Hepatocyte (in vitro differentiated cells): Measurements from ENCODE around the gene SLC6A11. TPM values are rescaled to one million over a fixed set of nuclear protein-coding genes. Genes with fewer than 3 reads are reported as not detected.

Source experiments
- DNase-seq: peaks from one replicate; pipeline ENCODE4 v3.0.0-alpha.2; 2016; ENCODE audit warnings: low spot score
- H2AFZ ChIP-seq: fragments of 200-600 bp; sonication (generic); 2 replicates; pipeline ENCODE4 v1.6.0; 2016; ENCODE audit warnings: antibody characterized with exemption, mild to moderate bottlenecking
- H3K27ac ChIP-seq: fragments of 200-600 bp; sonication (generic); 2 replicates; pipeline ENCODE4 v1.5.1; 2016; ENCODE audit warnings: mild to moderate bottlenecking
- H3K27me3 ChIP-seq: fragments of 200-600 bp; sonication (generic); 2 replicates; pipeline ENCODE4 v1.6.1; 2016
- H3K36me3 ChIP-seq: fragments of 200-600 bp; sonication (generic); replicated peaks from 2 replicates; pipeline ENCODE4 v1.5.1; 2016; ENCODE audit warnings: low read depth; ENCODE audit not compliant: insufficient read depth
- H3K4me1 ChIP-seq: fragments of 200-600 bp; sonication (generic); 2 replicates; pipeline ENCODE4 v1.5.1; 2016; ENCODE audit warnings: mild to moderate bottlenecking, moderate library complexity; ENCODE audit not compliant: insufficient read depth
- H3K4me2 ChIP-seq: fragments of 200-600 bp; sonication (generic); 2 replicates; pipeline ENCODE4 v1.6.0; 2016
- H3K4me3 ChIP-seq: fragments of 200-600 bp; sonication (generic); 2 replicates; pipeline ENCODE4 v1.5.1; 2016; ENCODE audit warnings: mild to moderate bottlenecking
- H3K79me2 ChIP-seq: fragments of 200-600 bp; sonication (generic); 2 replicates; pipeline ENCODE4 v1.6.0; 2017; ENCODE audit warnings: mild to moderate bottlenecking
- H3K9me2 ChIP-seq: fragments of 200-600 bp; sonication (generic); replicated peaks from 2 replicates; pipeline ENCODE4 v1.6.0; 2017; ENCODE audit warnings: mild to moderate bottlenecking; ENCODE audit not compliant: insufficient read depth
- H3K9me3 ChIP-seq: fragments of 200-600 bp; sonication (generic); 2 replicates; pipeline ENCODE4 v1.5.1; 2016; ENCODE audit warnings: low read depth, mild to moderate bottlenecking
- H4K20me1 ChIP-seq: fragments of 200-600 bp; sonication (generic); 2 replicates; pipeline ENCODE4 v1.6.0; 2016; ENCODE audit warnings: mild to moderate bottlenecking; ENCODE audit not compliant: insufficient read depth, poor library complexity, severe bottlenecking
- CTCF ChIP-seq: fragments of 200-600 bp; sonication (generic); IDR thresholded peaks from 2 replicates; pipeline ENCODE4 v1.5.1; 2016; ENCODE audit warnings: antibody characterized with exemption, mild to moderate bottlenecking; ENCODE audit not compliant: poor library complexity
- EZH2 ChIP-seq: fragments of 200-600 bp; sonication (generic); IDR thresholded peaks from 2 replicates; pipeline ENCODE4 v1.6.1; 2016; ENCODE audit warnings: antibody characterized with exemption, mild to moderate bottlenecking, borderline replicate concordance
- EZH2phosphoT487 ChIP-seq: fragments of 200-600 bp; sonication (generic); IDR thresholded peaks from one replicate; pipeline ENCODE4 v1.6.1; 2018; ENCODE audit warnings: antibody characterized with exemption, mild to moderate bottlenecking, low read depth, moderate library complexity; ENCODE audit not compliant: unreplicated experiment, severe bottlenecking
- WGBS: methylation state at CpG from one replicate; pipeline ENCODE4 v1.1.6; 2016; ENCODE audit warnings: low lambda C conversion rate; ENCODE audit errors: missing lambda C conversion rate; 5-methylcytosine and 5-hydroxymethylcytosine counted together
- polyA plus RNA-seq: library from polyadenylated mRNA; unstranded; fragments of >200 nt; fragmentation: Nextera tagmentation; extraction: Ambion mirVana; gene quantifications from 2 replicates; pipeline ENCODE4 v1.2.1, GENCODE V29; 2016
- total RNA-seq: library from RNA; depleted of rRNA; stranded (reverse); fragments of >200 nt; gene quantifications from 2 replicates; pipeline ENCODE4 v1.2.3, GENCODE V29; 2014

The SLC6A11 gene
- total RNA-seq, result 1.5 and 2.2 TPM in 2 replicates
- 1.6 and 1.7 TPM in 2 replicates for polyA plus RNA-seq

GRCh38 chr3:10816019-10816862 lies at the start of gene SLC6A11:
SLC6A11 (plus strand) TSS chr3:10816228; CDS start chr3:10816266, 38 bp downstream.
- TF ChIP-seq EZH2, result no peak
- TF ChIP-seq EZH2phosphoT487, result no peak
- TF ChIP-seq CTCF, result no peak
- no peak within 1 kb of the TSS for H3K27ac ChIP-seq
- H3K4me2 ChIP-seq, result peak within 1 kb of the TSS; percentile 80
- no peak within 1 kb of the TSS for H3K4me3 ChIP-seq
- H3K27me3 ChIP-seq, result peaks cover 53% of the 10 kb centered on the region
- H3K9me3 ChIP-seq, result no peaks in the 10 kb centered on the region
- no peak within 1 kb of the TSS for H2AFZ ChIP-seq
- 10% methylated on average over 68 of the region's 96 CpGs for WGBS
- H3K36me3 ChIP-seq, result no peaks in the 10 kb centered on the region
- H3K79me2 ChIP-seq, result no peaks in the 10 kb centered on the region
- H3K4me1 ChIP-seq, result no peaks in the 10 kb centered on the region
- H3K9me2 ChIP-seq, result no peaks in the 10 kb centered on the region
- DNase-seq, result peak; percentile 52
- no peaks in the 10 kb centered on the region for H4K20me1 ChIP-seq

- no peak for DNase-seq
These were observed 47.2 kb upstream of the SLC6A11 start for GRCh38 chr3:10768708-10769394.

GRCh38 chr3:10770547-10770946 lies 45.5 kb upstream of the SLC6A11 start:
- TF ChIP-seq EZH2phosphoT487 (no peak), CTCF (no peak), EZH2 (no peak)
- no peaks in the 10 kb centered on the region for H3K36me3 ChIP-seq
- H3K9me3 ChIP-seq, result no peaks in the 10 kb centered on the region
- no peaks in the 10 kb centered on the region for H3K4me1 ChIP-seq
- no peaks in the 10 kb centered on the region for H3K79me2 ChIP-seq
- no peaks in the 10 kb centered on the region for H3K27me3 ChIP-seq
- no peaks in the 10 kb centered on the region for H4K20me1 ChIP-seq
- H3K4me3 ChIP-seq, result no peak overlapping the region
- 89% methylated on average over 11 of the region's 11 CpGs for WGBS
- no peak for DNase-seq
- H3K27ac ChIP-seq, result no peak overlapping the region
- H3K9me2 ChIP-seq, result no peaks in the 10 kb centered on the region
- H2AFZ ChIP-seq, result no peak overlapping the region
- no peak overlapping the region for H3K4me2 ChIP-seq

More at GRCh38 chr3:10768708-10769394, 47.2 kb upstream of the SLC6A11 start:
- 84% methylated on average over 10 of the region's 10 CpGs for WGBS
- H3K4me2 ChIP-seq, result no peak overlapping the region
- H3K27me3 ChIP-seq, result no peaks in the 10 kb centered on the region
- TF ChIP-seq EZH2phosphoT487 (no peak), CTCF (no peak), EZH2 (no peak)
- no peak overlapping the region for H2AFZ ChIP-seq
- no peaks in the 10 kb centered on the region for H3K79me2 ChIP-seq
- H3K27ac ChIP-seq, result no peak overlapping the region
- H3K9me2 ChIP-seq, result no peaks in the 10 kb centered on the region
- no peak overlapping the region for H3K4me3 ChIP-seq
- no peaks in the 10 kb centered on the region for H3K36me3 ChIP-seq
- no peaks in the 10 kb centered on the region for H3K4me1 ChIP-seq
- no peaks in the 10 kb centered on the region for H4K20me1 ChIP-seq
- no peaks in the 10 kb centered on the region for H3K9me3 ChIP-seq
